ES-I3 (cell line): ENCODE measurements around the gene DQX1.
A peak's percentile ranks its signal among the peaks of the same experiment; 100 is the strongest.
"Not testable (repeated sequence)": the region's sequence is repeated elsewhere in the genome, so short reads cannot be mapped to it uniquely, and the experiment has no call there.

ENCODE experiments used
- H3K36me3 ChIP-seq: 2 replicates; pipeline ENCODE4 v1.6.1; 2013; ENCODE audit warnings: mild to moderate bottlenecking, low read length, control low read depth, moderate library complexity; ENCODE audit not compliant: insufficient read depth
- H3K4me1 ChIP-seq: 2 replicates; pipeline ENCODE4 v1.6.1; 2013; ENCODE audit warnings: mild to moderate bottlenecking, control low read depth, low read length; ENCODE audit not compliant: insufficient read depth
- H3K9ac ChIP-seq: 2 replicates; pipeline ENCODE4 v1.6.1; 2013; ENCODE audit warnings: low read depth, mild to moderate bottlenecking, low read length, moderate library complexity
- H3K9me3 ChIP-seq: 2 replicates; pipeline ENCODE4 v1.6.1; 2013; ENCODE audit warnings: mild to moderate bottlenecking, low read length, moderate library complexity; ENCODE audit not compliant: control insufficient read depth, insufficient read depth

The DQX1 gene

GRCh38 chr2:74491648-74492544 is 34.1 kb downstream of the DQX1 start:
- 0 out of 2 replicates have a peak, but pooled peaks cover 9% of the 10 kb centered on the region for H3K36me3 ChIP-seq

GRCh38 chr2:74489906-74490305 is 36.1 kb downstream of the DQX1 start:
- H3K36me3 ChIP-seq: 0 out of 2 replicates have a peak, but pooled peaks cover 9% of the 10 kb centered on the region
- H3K4me1 ChIP-seq: no peaks in the 10 kb centered on the region
- H3K9me3 ChIP-seq: no peaks in the 10 kb centered on the region
- H3K9ac ChIP-seq: no peak overlapping the region

More at GRCh38 chr2:74491648-74492544, 34.1 kb downstream of the DQX1 start:
- Histone ChIP-seq H3K4me1 (no peaks in the 10 kb centered on the region), H3K9ac (no peak overlapping the region), H3K9me3 (no peaks in the 10 kb centered on the region)

GRCh38 chr2:74488643-74489481 is 37.2 kb downstream of the DQX1 start:
- Histone ChIP-seq H3K9ac (no peak overlapping the region), H3K36me3 (0 out of 2 replicates have a peak, but pooled peaks cover 9% of the 10 kb centered on the region), H3K9me3 (no peaks in the 10 kb centered on the region), H3K4me1 (no peaks in the 10 kb centered on the region)

- no peak overlapping the region for H3K9ac ChIP-seq
- no peaks in the 10 kb centered on the region for H3K36me3 ChIP-seq
- no peaks in the 10 kb centered on the region for H3K4me1 ChIP-seq
- H3K9me3 ChIP-seq: no peaks in the 10 kb centered on the region
These were observed 39.9 kb downstream of the DQX1 start for GRCh38 chr2:74486141-74486540.

DNA sequence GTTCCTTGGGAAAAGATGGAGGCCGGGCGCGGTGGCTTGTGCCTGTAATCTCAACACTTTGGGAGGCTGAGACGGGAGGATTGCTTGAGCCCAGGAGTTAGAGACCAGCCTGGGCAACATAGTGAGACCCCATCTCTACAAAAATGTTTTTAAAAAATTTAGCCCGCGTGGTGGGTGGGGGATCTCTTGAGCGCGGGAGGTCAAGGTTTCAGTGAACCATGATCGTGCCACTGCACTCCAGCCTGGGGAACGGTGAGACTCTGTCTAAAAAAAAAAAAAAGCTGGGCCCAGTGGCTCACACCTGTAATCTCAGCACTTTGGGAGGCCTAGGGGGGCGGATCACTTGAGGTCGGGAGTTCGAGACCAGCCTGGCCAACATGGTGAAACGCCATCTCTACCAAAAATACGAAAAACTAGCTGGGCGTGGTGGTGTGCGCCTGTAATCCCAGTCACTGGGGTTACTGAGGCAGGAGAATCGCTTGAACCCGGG is 42.3 kb downstream of the DQX1 start:
- peak overlapping the region; percentile 99; the same call in 1 of the 2 replicates for H3K9ac ChIP-seq
- H3K4me1 ChIP-seq, H3K9me3 ChIP-seq, H3K36me3 ChIP-seq: not testable (repeated sequence)

DNA sequence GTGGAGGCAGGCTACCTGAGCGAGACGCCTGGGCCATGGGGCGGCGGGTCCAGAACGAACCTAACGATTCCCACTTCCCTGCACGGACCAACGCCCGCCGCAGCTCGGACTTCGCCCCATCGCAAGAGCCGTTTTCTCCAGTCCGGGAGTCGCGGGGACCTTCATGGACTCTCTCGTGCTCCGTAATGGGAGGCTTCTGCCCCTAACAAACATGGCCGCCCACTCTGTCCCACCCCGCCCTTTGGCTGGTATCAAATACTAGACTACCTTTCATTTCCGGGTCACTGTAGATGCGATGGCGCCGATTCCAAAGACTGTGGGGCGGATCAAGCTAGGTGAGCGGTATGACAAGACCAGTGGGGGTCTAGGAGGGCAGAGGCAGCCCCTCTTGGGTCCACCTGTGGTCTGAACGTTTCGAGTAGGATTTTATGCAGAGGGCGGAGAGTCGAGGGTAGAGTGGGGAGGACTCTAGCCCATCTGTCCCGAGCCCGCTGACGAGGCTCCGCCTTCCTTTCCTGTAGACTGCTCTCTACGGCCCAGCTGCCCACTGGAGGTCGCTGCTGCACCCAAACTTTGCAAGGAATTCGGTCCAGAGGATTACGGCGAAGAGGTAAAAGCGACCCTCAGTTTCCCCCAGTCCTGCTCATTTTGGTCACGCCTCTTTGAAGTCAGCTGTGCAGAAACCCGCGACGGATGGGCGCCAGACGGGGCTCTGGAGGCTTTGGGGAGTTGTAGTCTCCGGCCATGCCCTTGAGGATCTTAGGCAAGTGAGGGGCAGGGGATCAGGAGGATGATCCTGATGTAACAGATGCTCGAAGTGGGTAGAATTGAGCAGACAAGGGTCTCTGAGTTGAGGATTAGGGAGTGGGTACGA is 43.0 kb downstream of the DQX1 start, which contains the start of the genes CCDC142 and TTC31:
TSS of gene CCDC142 (minus strand) at position 198 of the 874 bp plus-strand sequence. CDS start at position 37, 161 bp downstream.
TSS of gene TTC31 (plus strand) at position 281 of the 874 bp plus-strand sequence. CDS start at position 296, 15 bp downstream.
- Histone ChIP-seq H3K36me3 (no peaks in the 10 kb centered on the region; the same call in 1 of the 2 replicates), H3K4me1 (no peaks in the 10 kb centered on the region), H3K9me3 (no peaks in the 10 kb centered on the region), H3K9ac (peak within 1 kb of the TSS; percentile 99)

- Histone ChIP-seq H3K9me3 (no peaks in the 10 kb centered on the region), H3K4me1 (no peaks in the 10 kb centered on the region), H3K36me3 (no peaks in the 10 kb centered on the region; the same call in 1 of the 2 replicates), H3K9ac (peak overlapping the region; percentile 99)
These were observed 43.9 kb downstream of the DQX1 start for GRCh38 chr2:74481961-74482800.

DNA sequence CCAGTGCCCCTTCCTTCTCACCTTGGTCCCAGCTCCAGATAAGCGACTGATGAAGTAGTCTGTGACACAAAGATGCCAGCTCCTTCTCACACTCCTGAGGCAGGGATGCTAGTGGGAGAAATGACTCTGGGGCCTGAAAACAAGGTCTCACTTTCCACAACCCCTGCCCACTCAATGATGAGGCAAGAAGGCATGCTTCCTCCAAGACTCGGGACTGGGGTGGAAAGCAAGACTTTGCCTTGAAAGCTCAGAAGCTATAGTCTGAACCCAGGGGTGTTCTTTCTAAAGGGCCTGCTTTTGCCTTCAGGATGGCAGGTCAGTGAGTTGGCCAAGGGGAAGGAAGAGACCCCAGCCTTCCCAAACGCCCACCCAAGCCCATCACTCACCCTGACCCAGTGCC is 44.6 kb downstream of the DQX1 start:
- H3K36me3 ChIP-seq: no peaks in the 10 kb centered on the region; the same call in 1 of the 2 replicates
- no peaks in the 10 kb centered on the region for H3K4me1 ChIP-seq
- H3K9me3 ChIP-seq: no peaks in the 10 kb centered on the region
- peak overlapping the region; percentile 99 for H3K9ac ChIP-seq

- no peak overlapping the region for H3K9ac ChIP-seq
- H3K4me1 ChIP-seq: no peaks in the 10 kb centered on the region
- no peaks in the 10 kb centered on the region for H3K9me3 ChIP-seq
- no peaks in the 10 kb centered on the region; the same call in none of the 2 replicates for H3K36me3 ChIP-seq
These were observed 51.1 kb downstream of the DQX1 start for GRCh38 chr2:74474899-74475298.

GRCh38 chr2:74474481-74474880 is 51.5 kb downstream of the DQX1 start:
- H3K4me1 ChIP-seq: no peaks in the 10 kb centered on the region
- no peak overlapping the region for H3K9ac ChIP-seq
- no peaks in the 10 kb centered on the region; the same call in none of the 2 replicates for H3K36me3 ChIP-seq
- no peaks in the 10 kb centered on the region for H3K9me3 ChIP-seq

- Histone ChIP-seq H3K36me3 (no peaks in the 10 kb centered on the region; the same call in 1 of the 2 replicates), H3K9me3 (no peaks in the 10 kb centered on the region), H3K4me1 (no peaks in the 10 kb centered on the region), H3K9ac (peak overlapping the region; percentile 78)
These were observed 53.1 kb downstream of the DQX1 start for GRCh38 chr2:74472945-74473258.

- Histone ChIP-seq H3K9ac (peak within 1 kb of the TSS; percentile 78), H3K4me1 (no peaks in the 10 kb centered on the region), H3K9me3 (no peaks in the 10 kb centered on the region), H3K36me3 (no peaks in the 10 kb centered on the region; the same call in 1 of the 2 replicates)
These were observed 53.7 kb downstream of the DQX1 start, which contains the start of gene MRPL53 for GRCh38 chr2:74472086-74472944. TSS of gene MRPL53 (minus strand) at chr2:74472680. CDS start at chr2:74472660, 20 bp downstream.
